ENCODE results near the gene TNNT3.

DNA sequence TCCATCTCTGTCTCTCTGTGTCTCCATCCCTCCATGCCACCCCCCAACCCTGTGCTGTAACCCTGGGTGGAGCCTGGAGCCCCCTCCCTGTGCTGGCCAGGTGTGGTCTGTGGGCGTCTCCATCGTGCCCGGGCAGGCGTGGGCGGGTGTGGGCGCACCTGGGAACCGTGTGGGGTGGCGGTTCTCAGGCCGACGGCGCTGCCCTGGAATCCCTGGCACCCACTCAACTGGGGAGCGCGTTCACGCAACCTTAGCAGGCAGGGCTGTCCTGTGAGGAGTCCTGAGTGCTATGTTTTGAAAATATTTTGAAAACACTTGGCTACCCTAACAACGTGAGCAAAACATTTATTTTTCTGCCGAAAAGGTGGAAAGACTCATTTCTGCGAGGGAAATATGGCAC, 4.7 kb downstream of the TNNT3 start:
- no peak for TF ChIP-seq CTCF (IDR thresholded peaks at IDR 0.05)
- no peak for TF ChIP-seq POLR2A (IDR thresholded peaks at IDR 0.05)
